Kidney (tissue), 2 donors: ENCODE measurements around the gene P2RY10. TPM values are rescaled to one million over a fixed set of nuclear protein-coding genes. Genes with fewer than 3 reads are reported as not detected.

Source experiments
- microRNA-seq: library from miRNA; unstranded; fragments of <30 nt; microRNA quantifications from one replicate; pipeline ENCODE4 v1.2.0, GENCODE V29; 2020
- polyA plus RNA-seq: library from polyadenylated mRNA; stranded (reverse); fragments of 350-450 nt; fragmentation: Illumina TruSeq; extraction: RNeasy Lipid Tissue Mini Kit (QIAGEN cat#74804); gene quantifications from one replicate; pipeline ENCODE4 v1.2.3, GENCODE V29; 2014; ENCODE audit warnings: low read depth, low replicate concordance; ENCODE audit not compliant: insufficient read depth
- total RNA-seq: library from RNA; stranded (reverse); fragmentation: NEBNext Ultra II Directional; extraction: Animal tissue kit (Norgen Biotek cat#: 25700); gene quantifications from one replicate; pipeline ENCODE4 v1.2.1, GENCODE V29; 2021
- donor health status: DM: yes; HTN: yes; CAD: no.

The P2RY10 gene
- total and polyA plus RNA-seq, 2 donors from 2014 or later, result 1.9 TPM; not detected in 1

Small RNAs within 50 kb of the gene (microRNA-seq; reads per million reads assigned to microRNA genes)
- not detected for gene MIR4328

Other genes with a start within 250 kb of the P2RY10 start
- 0.16 TPM for gene LPAR4, start 197.7 kb upstream of the P2RY10 start, total RNA-seq
- not detected for gene LPAR4, start 197.7 kb upstream of the P2RY10 start, polyA plus RNA-seq
- 3.0 TPM for gene GPR174, start 199.3 kb downstream of the P2RY10 start, total RNA-seq
- 0.19 TPM for gene GPR174, start 199.3 kb downstream of the P2RY10 start, polyA plus RNA-seq